UCSD-AML1 (cell line): ENCODE results near the gene CBLB.

Experiments used
- DNase-seq: peaks from one replicate; lab custom pipeline; 2025; ENCODE audit not compliant: unreplicated experiment; lab: John Stamatoyannopoulos, UW

Gene CBLB

GRCh38 chr3:105629718-105630117, 239.1 kb downstream of the CBLB start:
- DNase-seq, result no peak

GRCh38 chr3:105626739-105627138, 242.1 kb downstream of the CBLB start:
- no peak for DNase-seq

- DNase-seq, result no peak
Measured at GRCh38 chr3:105622169-105622568, 246.6 kb downstream of the CBLB start.

GRCh38 chr3:105620236-105620635, 248.6 kb downstream of the CBLB start:
- DNase-seq, result no peak

- no peak for DNase-seq
Measured at GRCh38 chr3:105619651-105620050, 249.2 kb downstream of the CBLB start.

- DNase-seq, result no peak
Measured at GRCh38 chr3:105618556-105618955, 250.3 kb downstream of the CBLB start.

GRCh38 chr3:105616374-105617121, 252.3 kb downstream of the CBLB start:
- no peak for DNase-seq

GRCh38 chr3:105615814-105616213, 253.0 kb downstream of the CBLB start:
- DNase-seq, result no peak

GRCh38 chr3:105614288-105615030, 254.4 kb downstream of the CBLB start:
- no peak for DNase-seq

- DNase-seq, result no peak
Measured at GRCh38 chr3:105613120-105613519, 255.7 kb downstream of the CBLB start.

- no peak for DNase-seq
Measured at GRCh38 chr3:105611304-105612192, 257.3 kb downstream of the CBLB start.

- no peak for DNase-seq
Measured at GRCh38 chr3:105610473-105610872, 258.3 kb downstream of the CBLB start.

- no peak for DNase-seq
Measured at GRCh38 chr3:105608623-105609022, 260.2 kb downstream of the CBLB start.

GRCh38 chr3:105606016-105606415, 262.8 kb downstream of the CBLB start:
- DNase-seq, result no peak
